ENCODE data around the gene SMARCC1.
"Not testable (repeated sequence)": the region's sequence is repeated elsewhere in the genome, so short reads cannot be mapped to it uniquely, and the experiment has no call there.

SMARCC1 gene

GRCh38 chr3:47722859-47723258 is 58.8 kb downstream of the SMARCC1 start:
- no peak overlapping the region for H3K27ac ChIP-seq (ENCODE audit: low read depth, low read length)
- H3K9ac ChIP-seq (ENCODE audit: low read length) = no peak overlapping the region
- H3K4me1 ChIP-seq (ENCODE audit: insufficient read depth, low read length) = no peaks in the 10 kb centered on the region
- peaks cover 6% of the 10 kb centered on the region for H3K36me3 ChIP-seq (ENCODE audit: insufficient read depth, low read length)
- no peak overlapping the region for H3K4me3 ChIP-seq (ENCODE audit: low read depth in 1 of 2, low read length in 2 of 2)
- no peaks in the 10 kb centered on the region for H3K9me3 ChIP-seq (ENCODE audit: low read length)
- H3K27me3 ChIP-seq (ENCODE audit: control insufficient read depth in 1 of 2, insufficient read depth in 2 of 2, low read length in 2 of 2) = no peaks in the 10 kb centered on the region

- H3K36me3 ChIP-seq (ENCODE audit: insufficient read depth, low read length); H3K4me1 ChIP-seq (ENCODE audit: insufficient read depth, low read length); H3K4me3 ChIP-seq (ENCODE audit: low read depth in 1 of 2, low read length in 2 of 2); H3K9ac ChIP-seq (ENCODE audit: low read length); H3K27ac ChIP-seq (ENCODE audit: low read depth, low read length); H3K9me3 ChIP-seq (ENCODE audit: low read length); H3K27me3 ChIP-seq (ENCODE audit: control insufficient read depth in 1 of 2, insufficient read depth in 2 of 2, low read length in 2 of 2): not testable (repeated sequence)
Measured at GRCh38 chr3:47717448-47717847, 64.2 kb downstream of the SMARCC1 start.

- Histone ChIP-seq H3K4me1 (ENCODE audit: insufficient read depth, low read length) (no peaks in the 10 kb centered on the region), H3K9ac (ENCODE audit: low read length) (no peak overlapping the region), H3K9me3 (ENCODE audit: low read length) (no peaks in the 10 kb centered on the region), H3K4me3 (ENCODE audit: low read depth in 1 of 2, low read length in 2 of 2) (no peak overlapping the region), H3K27me3 (ENCODE audit: control insufficient read depth in 1 of 2, insufficient read depth in 2 of 2, low read length in 2 of 2) (no peaks in the 10 kb centered on the region), H3K36me3 (ENCODE audit: insufficient read depth, low read length) (peaks cover 7% of the 10 kb centered on the region), H3K27ac (ENCODE audit: low read depth, low read length) (no peak overlapping the region)
Measured at GRCh38 chr3:47716656-47717055, 65.0 kb downstream of the SMARCC1 start.

GRCh38 chr3:47715928-47716327 is 65.8 kb downstream of the SMARCC1 start:
- peaks cover 7% of the 10 kb centered on the region for H3K36me3 ChIP-seq (ENCODE audit: insufficient read depth, low read length)
- no peaks in the 10 kb centered on the region for H3K4me1 ChIP-seq (ENCODE audit: insufficient read depth, low read length)
- no peaks in the 10 kb centered on the region for H3K9me3 ChIP-seq (ENCODE audit: low read length)
- no peak overlapping the region for H3K9ac ChIP-seq (ENCODE audit: low read length)
- no peak overlapping the region for H3K4me3 ChIP-seq (ENCODE audit: low read depth in 1 of 2, low read length in 2 of 2)
- no peak overlapping the region for H3K27ac ChIP-seq (ENCODE audit: low read depth, low read length)
- no peaks in the 10 kb centered on the region for H3K27me3 ChIP-seq (ENCODE audit: control insufficient read depth in 1 of 2, insufficient read depth in 2 of 2, low read length in 2 of 2)

GRCh38 chr3:47714606-47715005 is 67.1 kb downstream of the SMARCC1 start:
- Histone ChIP-seq H3K27ac (ENCODE audit: low read depth, low read length) (no peak overlapping the region), H3K9ac (ENCODE audit: low read length) (no peak overlapping the region), H3K4me1 (ENCODE audit: insufficient read depth, low read length) (no peaks in the 10 kb centered on the region), H3K36me3 (ENCODE audit: insufficient read depth, low read length) (peaks cover 7% of the 10 kb centered on the region), H3K27me3 (ENCODE audit: control insufficient read depth in 1 of 2, insufficient read depth in 2 of 2, low read length in 2 of 2) (no peaks in the 10 kb centered on the region), H3K9me3 (ENCODE audit: low read length) (no peaks in the 10 kb centered on the region), H3K4me3 (ENCODE audit: low read depth in 1 of 2, low read length in 2 of 2) (no peak overlapping the region)

GRCh38 chr3:47713655-47714054 is 68.0 kb downstream of the SMARCC1 start:
- Histone ChIP-seq H3K27ac (ENCODE audit: low read depth, low read length) (no peak overlapping the region), H3K36me3 (ENCODE audit: insufficient read depth, low read length) (peaks cover 10% of the 10 kb centered on the region), H3K4me3 (ENCODE audit: low read depth in 1 of 2, low read length in 2 of 2) (no peak overlapping the region), H3K27me3 (ENCODE audit: control insufficient read depth in 1 of 2, insufficient read depth in 2 of 2, low read length in 2 of 2) (no peaks in the 10 kb centered on the region), H3K9ac (ENCODE audit: low read length) (no peak overlapping the region), H3K9me3 (ENCODE audit: low read length) (no peaks in the 10 kb centered on the region), H3K4me1 (ENCODE audit: insufficient read depth, low read length) (no peaks in the 10 kb centered on the region)

- Histone ChIP-seq H3K27ac (ENCODE audit: low read depth, low read length) (no peak overlapping the region), H3K36me3 (ENCODE audit: insufficient read depth, low read length) (peaks cover 14% of the 10 kb centered on the region), H3K4me3 (ENCODE audit: low read depth in 1 of 2, low read length in 2 of 2) (no peak overlapping the region), H3K27me3 (ENCODE audit: control insufficient read depth in 1 of 2, insufficient read depth in 2 of 2, low read length in 2 of 2) (no peaks in the 10 kb centered on the region), H3K4me1 (ENCODE audit: insufficient read depth, low read length) (no peaks in the 10 kb centered on the region), H3K9ac (ENCODE audit: low read length) (no peak overlapping the region), H3K9me3 (ENCODE audit: low read length) (no peaks in the 10 kb centered on the region)
Measured at GRCh38 chr3:47712398-47712797, 69.3 kb downstream of the SMARCC1 start.

- Histone ChIP-seq H3K9ac (ENCODE audit: low read length) (no peak overlapping the region), H3K9me3 (ENCODE audit: low read length) (no peaks in the 10 kb centered on the region), H3K27me3 (ENCODE audit: control insufficient read depth in 1 of 2, insufficient read depth in 2 of 2, low read length in 2 of 2) (no peaks in the 10 kb centered on the region), H3K27ac (ENCODE audit: low read depth, low read length) (no peak overlapping the region), H3K4me1 (ENCODE audit: insufficient read depth, low read length) (no peaks in the 10 kb centered on the region), H3K4me3 (ENCODE audit: low read depth in 1 of 2, low read length in 2 of 2) (no peak overlapping the region), H3K36me3 (ENCODE audit: insufficient read depth, low read length) (peaks cover 22% of the 10 kb centered on the region)
Measured at GRCh38 chr3:47711596-47711995, 70.1 kb downstream of the SMARCC1 start.

- Histone ChIP-seq H3K27ac (ENCODE audit: low read depth, low read length) (no peak overlapping the region), H3K9me3 (ENCODE audit: low read length) (no peaks in the 10 kb centered on the region), H3K4me1 (ENCODE audit: insufficient read depth, low read length) (no peaks in the 10 kb centered on the region), H3K27me3 (ENCODE audit: control insufficient read depth in 1 of 2, insufficient read depth in 2 of 2, low read length in 2 of 2) (no peaks in the 10 kb centered on the region), H3K4me3 (ENCODE audit: low read depth in 1 of 2, low read length in 2 of 2) (no peak overlapping the region), H3K9ac (ENCODE audit: low read length) (no peak overlapping the region), H3K36me3 (ENCODE audit: insufficient read depth, low read length) (peaks cover 31% of the 10 kb centered on the region)
Measured at GRCh38 chr3:47705391-47705790, 76.3 kb downstream of the SMARCC1 start.

GRCh38 chr3:47704237-47704612 is 77.5 kb downstream of the SMARCC1 start:
- peaks cover 35% of the 10 kb centered on the region for H3K36me3 ChIP-seq (ENCODE audit: insufficient read depth, low read length)
- no peaks in the 10 kb centered on the region for H3K4me1 ChIP-seq (ENCODE audit: insufficient read depth, low read length)
- no peak overlapping the region for H3K4me3 ChIP-seq (ENCODE audit: low read depth in 1 of 2, low read length in 2 of 2)
- no peak overlapping the region for H3K27ac ChIP-seq (ENCODE audit: low read depth, low read length)
- H3K9me3 ChIP-seq (ENCODE audit: low read length) = no peaks in the 10 kb centered on the region
- H3K27me3 ChIP-seq (ENCODE audit: control insufficient read depth in 1 of 2, insufficient read depth in 2 of 2, low read length in 2 of 2) = no peaks in the 10 kb centered on the region
- H3K9ac ChIP-seq (ENCODE audit: low read length) = no peak overlapping the region

GRCh38 chr3:47701388-47701787 is 80.3 kb downstream of the SMARCC1 start:
- no peak overlapping the region for H3K27ac ChIP-seq (ENCODE audit: low read depth, low read length)
- no peak overlapping the region for H3K9ac ChIP-seq (ENCODE audit: low read length)
- no peaks in the 10 kb centered on the region for H3K9me3 ChIP-seq (ENCODE audit: low read length)
- no peaks in the 10 kb centered on the region for H3K4me1 ChIP-seq (ENCODE audit: insufficient read depth, low read length)
- no peaks in the 10 kb centered on the region for H3K27me3 ChIP-seq (ENCODE audit: control insufficient read depth in 1 of 2, insufficient read depth in 2 of 2, low read length in 2 of 2)
- peaks cover 17% of the 10 kb centered on the region for H3K36me3 ChIP-seq (ENCODE audit: insufficient read depth, low read length)
- no peak overlapping the region for H3K4me3 ChIP-seq (ENCODE audit: low read depth in 1 of 2, low read length in 2 of 2)

GRCh38 chr3:47692158-47692557 is 89.5 kb downstream of the SMARCC1 start:
- H3K27me3 ChIP-seq (ENCODE audit: control insufficient read depth in 1 of 2, insufficient read depth in 2 of 2, low read length in 2 of 2) = no peaks in the 10 kb centered on the region
- H3K36me3 ChIP-seq (ENCODE audit: insufficient read depth, low read length) = peaks cover 34% of the 10 kb centered on the region
- no peak overlapping the region for H3K9ac ChIP-seq (ENCODE audit: low read length)

More at GRCh38 chr3:47692158-47692557, 89.5 kb downstream of the SMARCC1 start:
- Histone ChIP-seq H3K4me1 (ENCODE audit: insufficient read depth, low read length) (no peaks in the 10 kb centered on the region), H3K27ac (ENCODE audit: low read depth, low read length) (no peak overlapping the region), H3K4me3 (ENCODE audit: low read depth in 1 of 2, low read length in 2 of 2) (no peak overlapping the region), H3K9me3 (ENCODE audit: low read length) (no peaks in the 10 kb centered on the region)

Data from muscle layer of colon (tissue), 2 donors.